HUES6 (cell line): ENCODE measurements around the gene LUZP2.

Experiments used
- H3K27ac ChIP-seq: 2 replicates; pipeline ENCODE4 v1.7.0; 2013; ENCODE audit warnings: low read depth, mild to moderate bottlenecking, low read length, inconsistent platforms
- H3K27me3 ChIP-seq: 2 replicates; pipeline ENCODE4 v1.6.1; 2013; ENCODE audit warnings: low read length; ENCODE audit not compliant: control insufficient read depth, insufficient read depth
- H3K36me3 ChIP-seq: 2 replicates; pipeline ENCODE4 v1.6.1; 2013; ENCODE audit warnings: low read length; ENCODE audit not compliant: control insufficient read depth, insufficient read depth
- H3K4me1 ChIP-seq: 2 replicates; pipeline ENCODE4 v1.6.1; 2013; ENCODE audit warnings: low read length; ENCODE audit not compliant: control insufficient read depth, insufficient read depth
- H3K4me3 ChIP-seq: 2 replicates; pipeline ENCODE4 v1.5.1; 2013; ENCODE audit warnings: low read depth, low read length
- H3K9ac ChIP-seq: one replicate; pipeline ENCODE4 v1.6.1; 2013; ENCODE audit warnings: mild to moderate bottlenecking, low read length
- H3K9me3 ChIP-seq: 2 replicates; pipeline ENCODE4 v1.6.1; 2013; ENCODE audit warnings: low read depth, low read length; ENCODE audit not compliant: control insufficient read depth, insufficient read depth

The LUZP2 gene

GRCh38 chr11:24714601-24715000 lies 217.7 kb downstream of the LUZP2 start:
- Histone ChIP-seq H3K36me3 (no peaks in the 10 kb centered on the region), H3K9ac (no peak overlapping the region), H3K4me3 (no peak overlapping the region), H3K27ac (no peak overlapping the region), H3K9me3 (no peaks in the 10 kb centered on the region), H3K27me3 (no peaks in the 10 kb centered on the region), H3K4me1 (no peaks in the 10 kb centered on the region)

DNA sequence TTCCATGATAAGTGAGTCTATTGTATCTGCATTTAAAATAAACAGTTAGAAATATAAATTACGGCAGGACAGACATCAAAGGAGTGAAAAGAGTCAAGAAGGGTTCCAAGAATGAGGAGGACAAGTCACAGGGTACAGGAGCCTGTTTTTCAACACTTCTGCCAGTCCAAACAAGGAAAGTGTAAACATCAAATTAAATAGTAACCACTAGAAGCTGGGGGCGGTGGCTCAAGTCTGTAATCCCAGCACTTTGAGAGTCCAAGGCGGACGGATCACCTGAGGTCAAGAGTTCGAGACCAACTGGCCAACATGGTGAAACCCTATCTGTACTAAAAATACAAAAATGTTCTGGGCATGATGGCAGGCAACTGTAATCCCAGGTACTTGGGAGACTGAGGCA lies 219.6 kb downstream of the LUZP2 start:
- H3K27me3 ChIP-seq, result no peaks in the 10 kb centered on the region
- no peaks in the 10 kb centered on the region for H3K36me3 ChIP-seq
- H3K9ac ChIP-seq, result no peak overlapping the region
- no peak overlapping the region for H3K27ac ChIP-seq
- H3K4me3 ChIP-seq, result no peak overlapping the region
- no peaks in the 10 kb centered on the region for H3K9me3 ChIP-seq
- H3K4me1 ChIP-seq, result no peaks in the 10 kb centered on the region

GRCh38 chr11:24723231-24723630 lies 226.4 kb downstream of the LUZP2 start:
- Histone ChIP-seq H3K4me3 (no peak overlapping the region), H3K27ac (no peak overlapping the region), H3K4me1 (no peaks in the 10 kb centered on the region)

GRCh38 chr11:24731554-24731953 lies 234.7 kb downstream of the LUZP2 start:
- no peak overlapping the region for H3K27ac ChIP-seq
- H3K4me3 ChIP-seq, result no peak overlapping the region
- no peaks in the 10 kb centered on the region for H3K4me1 ChIP-seq
- no peaks in the 10 kb centered on the region for H3K36me3 ChIP-seq
- H3K9ac ChIP-seq, result no peak overlapping the region
- H3K27me3 ChIP-seq, result no peaks in the 10 kb centered on the region
- no peaks in the 10 kb centered on the region for H3K9me3 ChIP-seq

More at GRCh38 chr11:24723231-24723630, 226.4 kb downstream of the LUZP2 start:
- Histone ChIP-seq H3K9ac (no peak overlapping the region), H3K36me3 (no peaks in the 10 kb centered on the region), H3K27me3 (no peaks in the 10 kb centered on the region), H3K9me3 (peaks cover 5% of the 10 kb centered on the region; the same call in 1 of the 2 replicates)

DNA sequence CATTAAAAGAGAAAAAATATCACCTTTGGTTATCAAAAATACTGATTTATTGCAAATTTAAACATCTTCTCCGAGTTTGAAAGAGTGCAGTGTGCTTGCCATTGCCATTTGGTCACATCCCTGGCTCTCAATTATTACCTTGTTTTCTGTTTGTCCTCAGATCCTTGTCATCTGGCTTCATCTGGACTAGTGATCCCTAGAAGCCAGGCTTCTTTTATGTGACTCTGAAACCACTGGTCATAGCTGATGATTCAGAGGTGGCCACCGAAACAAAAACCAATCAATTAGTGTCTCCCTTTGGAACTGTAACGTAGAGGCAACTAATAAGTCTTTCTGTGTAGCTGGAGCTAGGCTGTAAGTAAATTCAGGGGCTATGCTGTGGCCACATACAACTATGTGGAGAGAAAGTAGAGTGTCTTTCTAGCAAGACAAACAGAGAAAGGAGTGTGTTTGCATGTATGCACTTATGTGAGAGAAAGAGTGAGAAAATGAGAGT lies 237.9 kb downstream of the LUZP2 start:
- no peaks in the 10 kb centered on the region for H3K27me3 ChIP-seq
- no peaks in the 10 kb centered on the region; the same call in 1 of the 2 replicates for H3K4me1 ChIP-seq
- H3K27ac ChIP-seq, result no peak overlapping the region
- no peak overlapping the region for H3K9ac ChIP-seq
- no peaks in the 10 kb centered on the region for H3K9me3 ChIP-seq
- H3K4me3 ChIP-seq, result no peak overlapping the region
- no peaks in the 10 kb centered on the region for H3K36me3 ChIP-seq

DNA sequence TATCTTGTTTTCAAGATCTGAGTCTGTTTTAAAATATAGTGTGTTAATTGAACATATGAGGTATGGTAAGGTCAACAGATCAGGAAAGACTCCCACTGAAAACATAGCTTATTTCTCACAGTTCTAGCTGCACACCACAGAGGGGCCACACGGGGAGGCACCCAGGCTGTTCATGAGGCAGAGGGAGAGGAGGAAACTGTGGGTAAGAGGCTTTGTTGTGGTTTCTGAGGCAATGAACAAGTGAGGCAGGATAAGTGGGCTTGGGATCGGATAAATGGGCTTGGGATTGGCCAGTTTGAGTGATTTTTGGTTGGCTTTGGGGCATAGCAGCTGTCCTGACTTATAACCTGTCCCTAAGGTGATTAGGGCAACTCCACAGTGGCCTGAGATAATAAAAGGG lies 242.1 kb downstream of the LUZP2 start:
- no peak overlapping the region for H3K27ac ChIP-seq
- H3K4me1 ChIP-seq, result no peaks in the 10 kb centered on the region; the same call in 1 of the 2 replicates

DNA sequence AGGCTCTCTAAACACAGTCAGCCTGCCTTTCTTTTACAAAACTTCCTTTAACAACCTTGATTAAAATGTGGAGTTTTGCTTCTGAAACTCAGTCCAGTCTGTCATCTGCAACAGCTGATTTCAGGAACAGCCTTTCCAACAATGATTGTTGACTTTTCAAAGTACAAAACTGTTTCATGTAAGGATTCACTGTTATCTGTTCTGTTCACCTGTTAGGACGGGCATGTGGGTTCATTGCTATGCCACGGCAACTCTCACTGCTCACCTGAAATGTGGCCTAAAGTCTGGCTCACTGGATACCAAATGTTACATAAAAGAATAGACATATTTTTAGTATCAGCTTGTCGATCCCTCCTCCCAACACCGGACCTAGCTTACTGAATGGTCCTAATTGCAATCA lies 242.8 kb downstream of the LUZP2 start:
- H3K9me3 ChIP-seq, result no peaks in the 10 kb centered on the region
- no peaks in the 10 kb centered on the region for H3K27me3 ChIP-seq
- H3K36me3 ChIP-seq, result no peaks in the 10 kb centered on the region
- no peak overlapping the region for H3K9ac ChIP-seq
- no peaks in the 10 kb centered on the region; the same call in 1 of the 2 replicates for H3K4me1 ChIP-seq
- no peak overlapping the region for H3K27ac ChIP-seq
- H3K4me3 ChIP-seq, result no peak overlapping the region

More for the DNA sequence above, 242.1 kb downstream of the LUZP2 start:
- Histone ChIP-seq H3K9me3 (no peaks in the 10 kb centered on the region), H3K9ac (no peak overlapping the region), H3K4me3 (no peak overlapping the region), H3K27me3 (no peaks in the 10 kb centered on the region), H3K36me3 (no peaks in the 10 kb centered on the region)

DNA sequence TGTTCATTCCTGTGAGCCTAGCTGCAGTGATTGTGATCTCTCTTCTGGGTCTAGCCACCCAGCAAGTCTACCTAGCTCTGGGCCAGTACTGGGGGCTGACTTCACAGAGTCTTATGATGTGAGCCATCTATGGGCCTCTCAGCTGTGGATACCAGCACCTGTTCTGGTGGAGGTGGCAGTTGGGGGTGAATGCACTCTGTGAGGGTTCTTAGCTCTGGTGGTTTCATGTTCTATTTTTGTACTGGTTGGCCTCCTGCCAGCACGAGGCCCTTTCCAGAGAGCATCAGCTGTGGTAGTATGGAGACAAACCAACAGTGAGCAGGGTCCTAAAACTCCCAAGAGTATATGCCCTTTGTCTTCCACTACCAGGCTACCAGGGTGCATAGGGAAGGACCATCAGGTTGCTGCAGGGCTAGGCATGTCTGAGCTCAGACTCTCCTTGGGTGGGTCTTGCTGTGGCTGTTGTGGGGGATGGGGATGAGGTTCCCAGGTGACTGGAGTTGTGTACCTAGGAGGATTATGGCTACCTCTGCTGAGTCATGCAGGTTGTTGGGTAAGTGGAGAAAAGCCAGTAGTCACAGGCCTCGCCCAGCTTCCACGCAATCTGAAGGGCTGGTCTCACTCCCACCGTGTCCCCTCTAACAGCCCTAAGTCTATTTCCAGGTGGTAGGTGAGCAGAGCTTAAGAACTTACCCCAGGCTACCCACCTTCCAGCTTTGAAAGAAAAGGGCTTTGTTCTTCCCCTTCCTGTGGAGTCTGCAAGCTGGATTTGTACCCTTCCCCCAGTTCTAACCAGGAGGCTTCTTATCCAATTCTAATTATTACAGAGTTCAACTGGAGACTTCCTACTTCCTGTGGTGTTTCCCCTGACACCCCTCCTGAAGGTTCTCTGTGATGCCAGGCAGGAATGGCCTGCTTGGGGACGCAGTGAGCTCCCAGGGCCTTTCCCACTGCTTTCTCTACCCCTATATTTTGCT lies 250.7 kb downstream of the LUZP2 start:
- Histone ChIP-seq H3K27me3 (no peaks in the 10 kb centered on the region), H3K36me3 (no peaks in the 10 kb centered on the region), H3K27ac (no peak overlapping the region), H3K4me1 (no peaks in the 10 kb centered on the region), H3K9me3 (no peaks in the 10 kb centered on the region), H3K9ac (no peak overlapping the region), H3K4me3 (no peak overlapping the region)

GRCh38 chr11:24748261-24748660 lies 251.4 kb downstream of the LUZP2 start:
- no peak overlapping the region for H3K4me3 ChIP-seq
- H3K9me3 ChIP-seq, result no peaks in the 10 kb centered on the region
- no peak overlapping the region for H3K27ac ChIP-seq
- no peaks in the 10 kb centered on the region for H3K27me3 ChIP-seq
- no peak overlapping the region for H3K9ac ChIP-seq
- H3K36me3 ChIP-seq, result no peaks in the 10 kb centered on the region
- no peaks in the 10 kb centered on the region for H3K4me1 ChIP-seq

- Histone ChIP-seq H3K4me3 (no peak overlapping the region), H3K36me3 (no peaks in the 10 kb centered on the region)
Measured at GRCh38 chr11:24754406-24754805, 257.6 kb downstream of the LUZP2 start.

DNA sequence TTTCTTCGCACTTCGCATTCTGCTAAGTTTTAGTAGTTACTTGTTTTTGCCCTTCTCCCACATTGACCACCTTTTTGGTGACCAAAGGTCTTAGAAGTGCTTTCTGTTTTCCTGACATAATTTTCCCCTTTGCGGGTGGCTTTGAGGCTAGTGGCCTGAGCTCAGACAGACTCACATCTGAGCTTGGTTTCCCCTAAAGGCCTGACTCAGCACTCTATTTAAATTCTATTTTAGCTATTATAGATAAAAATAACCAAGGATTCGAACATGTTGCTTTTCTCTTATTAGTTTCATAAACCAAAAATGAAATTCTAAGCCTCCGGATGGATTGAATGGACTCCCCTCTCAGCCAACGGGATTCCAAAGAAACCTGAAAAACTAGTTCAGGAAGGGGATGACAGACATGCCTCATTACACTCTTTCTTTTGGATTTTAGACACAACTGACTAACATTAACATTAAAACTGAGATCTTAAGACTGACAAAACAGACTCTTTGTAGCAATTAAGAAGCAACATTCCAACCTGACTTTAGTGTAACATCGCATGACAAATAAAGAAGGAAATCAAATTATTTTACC lies 258.5 kb downstream of the LUZP2 start:
- Histone ChIP-seq H3K9me3 (no peaks in the 10 kb centered on the region), H3K27ac (peak overlapping the region; percentile 52; the same call in 1 of the 2 replicates), H3K4me1 (peaks cover 20% of the 10 kb centered on the region), H3K36me3 (no peaks in the 10 kb centered on the region), H3K27me3 (no peaks in the 10 kb centered on the region), H3K9ac (no peak overlapping the region), H3K4me3 (no peak overlapping the region)

More at GRCh38 chr11:24754406-24754805, 257.6 kb downstream of the LUZP2 start:
- Histone ChIP-seq H3K27me3 (no peaks in the 10 kb centered on the region), H3K9me3 (no peaks in the 10 kb centered on the region), H3K9ac (no peak overlapping the region), H3K4me1 (peaks cover 14% of the 10 kb centered on the region), H3K27ac (no peak overlapping the region)
